ENCODE results near the gene APLP2. TPM values are rescaled to one million over a fixed set of nuclear protein-coding genes. Genes with fewer than 3 reads are reported as not detected.
A peak's percentile ranks its signal among the peaks of the same experiment; 100 is the strongest.

The APLP2 gene
- polyA plus RNA-seq, 1 donor from 2014 or later: 226 TPM

GRCh38 chr11:130054966-130055365 is 14.7 kb upstream of the APLP2 start:
- Histone ChIP-seq H4K20me1 (ENCODE audit: insufficient read depth) (no peaks in the 10 kb centered on the region), H3K36me3 (ENCODE audit: insufficient read depth, low read length) (no peaks in the 10 kb centered on the region), H3K9me2 (ENCODE audit: insufficient read depth, low read length) (no peaks in the 10 kb centered on the region), H3F3A (ENCODE audit: insufficient read depth, low read length, poor library complexity, severe bottlenecking) (no peaks in the 10 kb centered on the region), H3K9me3 (ENCODE audit: low read length) (no peaks in the 10 kb centered on the region), H3K27ac (ENCODE audit: low read length) (no peak overlapping the region), H3K4me3 (ENCODE audit: low read length) (no peak overlapping the region), H2AFZ (ENCODE audit: low read depth, low read length) (no peak overlapping the region), H3K79me2 (replicated peaks; ENCODE audit: insufficient read depth, low read length) (no peaks in the 10 kb centered on the region), H3K4me2 (ENCODE audit: low read length) (no peak overlapping the region), H3K27me3 (ENCODE audit: insufficient read depth, low read depth, low read length) (no peaks in the 10 kb centered on the region), H3K9ac (ENCODE audit: low read length) (no peak overlapping the region)
- peak; percentile 10 for TF ChIP-seq POLR2AphosphoS5 (IDR thresholded peaks at IDR 0.05)
- no peak for TF ChIP-seq SMC3 (conservative IDR thresholded peaks at IDR 0.05; ENCODE audit: poor library complexity)
- TF ChIP-seq RAD21 (conservative IDR thresholded peaks at IDR 0.05): no peak
- peak; percentile 68 for TF ChIP-seq EP300 (conservative IDR thresholded peaks at IDR 0.05; ENCODE audit: poor library complexity, severe bottlenecking)
- no peak for TF ChIP-seq REST (IDR thresholded peaks at IDR 0.05; ENCODE audit: borderline replicate concordance)
- no peak for TF ChIP-seq EZH2 (IDR thresholded peaks at IDR 0.05; ENCODE audit: borderline replicate concordance, insufficient read depth, low read length, poor library complexity, severe bottlenecking)
- TF ChIP-seq TAF1 (IDR thresholded peaks at IDR 0.05; ENCODE audit: low read depth): no peak
- no peak for TF ChIP-seq MXI1 (conservative IDR thresholded peaks at IDR 0.05; ENCODE audit: poor library complexity, severe bottlenecking)
- no peak for TF ChIP-seq CTCF (IDR thresholded peaks at IDR 0.05; ENCODE audit: poor library complexity, severe bottlenecking)

GRCh38 chr11:130055617-130056016 is 14.1 kb upstream of the APLP2 start:
- Histone ChIP-seq H3K4me2 (ENCODE audit: low read length) (no peak overlapping the region), H3K27ac (ENCODE audit: low read length) (no peak overlapping the region), H3K9me3 (ENCODE audit: low read length) (no peaks in the 10 kb centered on the region)

More at GRCh38 chr11:130055617-130056016, 14.1 kb upstream of the APLP2 start:
- no peak overlapping the region for H3K4me3 ChIP-seq (ENCODE audit: low read length)
- no peaks in the 10 kb centered on the region for H4K20me1 ChIP-seq (ENCODE audit: insufficient read depth)
- H3K36me3 ChIP-seq (ENCODE audit: insufficient read depth, low read length): no peaks in the 10 kb centered on the region
- no peaks in the 10 kb centered on the region for H3K9me2 ChIP-seq (ENCODE audit: insufficient read depth, low read length)
- TF ChIP-seq TAF1 (IDR thresholded peaks at IDR 0.05; ENCODE audit: low read depth) (no peak), SMC3 (conservative IDR thresholded peaks at IDR 0.05; ENCODE audit: poor library complexity) (no peak), CTCF (IDR thresholded peaks at IDR 0.05; ENCODE audit: poor library complexity, severe bottlenecking) (no peak), POLR2AphosphoS5 (IDR thresholded peaks at IDR 0.05) (no peak), RAD21 (conservative IDR thresholded peaks at IDR 0.05) (no peak), EP300 (conservative IDR thresholded peaks at IDR 0.05; ENCODE audit: poor library complexity, severe bottlenecking) (no peak), REST (IDR thresholded peaks at IDR 0.05; ENCODE audit: borderline replicate concordance) (no peak), EZH2 (IDR thresholded peaks at IDR 0.05; ENCODE audit: borderline replicate concordance, insufficient read depth, low read length, poor library complexity, severe bottlenecking) (no peak), MXI1 (conservative IDR thresholded peaks at IDR 0.05; ENCODE audit: poor library complexity, severe bottlenecking) (no peak)
- H3F3A ChIP-seq (ENCODE audit: insufficient read depth, low read length, poor library complexity, severe bottlenecking): no peaks in the 10 kb centered on the region
- H2AFZ ChIP-seq (ENCODE audit: low read depth, low read length): no peak overlapping the region
- no peaks in the 10 kb centered on the region for H3K27me3 ChIP-seq (ENCODE audit: insufficient read depth, low read depth, low read length)
- no peak overlapping the region for H3K9ac ChIP-seq (ENCODE audit: low read length)
- H3K79me2 ChIP-seq (replicated peaks; ENCODE audit: insufficient read depth, low read length): no peaks in the 10 kb centered on the region

All from neural cell (in vitro differentiated cells).